ENCODE data around the gene HMOX1.
"Not testable (repeated sequence)": the region's sequence is repeated elsewhere in the genome, so short reads cannot be mapped to it uniquely, and the experiment has no call there.

Gene HMOX1

GRCh38 chr22:35434061-35434710 is 53.3 kb downstream of the HMOX1 start:
- DNase-seq (ENCODE audit: low read depth in 2 of 2) = no peak

- no peak for DNase-seq (ENCODE audit: low read depth in 2 of 2)
Measured at GRCh38 chr22:35435201-35435740, 54.4 kb downstream of the HMOX1 start.

- no peak for DNase-seq (ENCODE audit: low read depth in 2 of 2)
Measured at GRCh38 chr22:35436421-35436820, 55.5 kb downstream of the HMOX1 start.

- DNase-seq (ENCODE audit: low read depth in 2 of 2) = no peak
Measured at GRCh38 chr22:35437049-35437448, 56.2 kb downstream of the HMOX1 start.

- DNase-seq (ENCODE audit: low read depth in 2 of 2) = not testable (repeated sequence)
Measured at GRCh38 chr22:35438673-35439364, 57.9 kb downstream of the HMOX1 start.

- no peak for DNase-seq (ENCODE audit: low read depth in 2 of 2)
Measured at GRCh38 chr22:35439365-35439717, 58.4 kb downstream of the HMOX1 start.

- no peak for DNase-seq (ENCODE audit: low read depth in 2 of 2)
Measured at GRCh38 chr22:35440129-35440528, 59.2 kb downstream of the HMOX1 start.

GRCh38 chr22:35441489-35442100 is 60.7 kb downstream of the HMOX1 start:
- no peak for DNase-seq (ENCODE audit: low read depth in 2 of 2)

GRCh38 chr22:35442471-35442870 is 61.6 kb downstream of the HMOX1 start:
- no peak for DNase-seq (ENCODE audit: low read depth in 2 of 2)

- no peak for DNase-seq (ENCODE audit: low read depth in 2 of 2)
Measured at GRCh38 chr22:35443338-35443737, 62.4 kb downstream of the HMOX1 start.
